Heart left ventricle (tissue), 13 donors: Measurements from ENCODE around the gene PIAS2.

Experiments used
- POLR2A ChIP-seq, 2 donors: fragments of 450-650 bp; IDR thresholded peaks; one replicate each; pipeline ENCODE4 v1.6.1; 2017; ENCODE audit warnings: antibody characterized with exemption in 2 of 2, mild to moderate bottlenecking in 2 of 2, moderate library complexity in 2 of 2
- TF ChIP-seq, protein P1 (sequence below), 12 donors: fragments of 200-600 bp; sonication (generic) in 4 of 12; IDR thresholded peaks; one replicate each; pipeline versions ENCODE4 v1.5.0 to v1.8.0; 2018 to 2022; ENCODE audit warnings: antibody characterized with exemption in 12 of 12, mild to moderate bottlenecking in 5 of 12
- donor health status: ischemic (EF 13 %, LVEDD 7.1; RV severe dilation, severe dysfunction).
- donor health status: DM: no; HTN: yes; CAD: no.
- donor health status: DM: no; HTN: no; CAD: no.
- donor health status: ischemic (EF 25% LVEDD 6.9; RV normal size, moderate dysfunction).
- donor health status: ischemic (EF 25% LVEDD 5.7; RV mildly dilated, moderate dysfunction).
- donor health status: ischemic (EF 35%, LVEDD 5.7; RV mildly dilated, moderate dysfunction).
- donor health status: nonischemic (EF 11% LVEDD 7.7; RV severe dilation, severe dysfunction).
- donor health status: DM: yes; HTN: yes; CAD: no.
- donor health status: PGD.
- donor health status: ischemic (EF 29% LVEDD 5.4; RV normal size, mild dysfunction).
- donor health status: nonischemic (EF 23%, LVEDD 6.1; RV moderate dilation, normal function).

GRCh38 chr18:46789088-46789487 is 128.2 kb downstream of the PIAS2 start:
- TF ChIP-seq, protein P1, sequence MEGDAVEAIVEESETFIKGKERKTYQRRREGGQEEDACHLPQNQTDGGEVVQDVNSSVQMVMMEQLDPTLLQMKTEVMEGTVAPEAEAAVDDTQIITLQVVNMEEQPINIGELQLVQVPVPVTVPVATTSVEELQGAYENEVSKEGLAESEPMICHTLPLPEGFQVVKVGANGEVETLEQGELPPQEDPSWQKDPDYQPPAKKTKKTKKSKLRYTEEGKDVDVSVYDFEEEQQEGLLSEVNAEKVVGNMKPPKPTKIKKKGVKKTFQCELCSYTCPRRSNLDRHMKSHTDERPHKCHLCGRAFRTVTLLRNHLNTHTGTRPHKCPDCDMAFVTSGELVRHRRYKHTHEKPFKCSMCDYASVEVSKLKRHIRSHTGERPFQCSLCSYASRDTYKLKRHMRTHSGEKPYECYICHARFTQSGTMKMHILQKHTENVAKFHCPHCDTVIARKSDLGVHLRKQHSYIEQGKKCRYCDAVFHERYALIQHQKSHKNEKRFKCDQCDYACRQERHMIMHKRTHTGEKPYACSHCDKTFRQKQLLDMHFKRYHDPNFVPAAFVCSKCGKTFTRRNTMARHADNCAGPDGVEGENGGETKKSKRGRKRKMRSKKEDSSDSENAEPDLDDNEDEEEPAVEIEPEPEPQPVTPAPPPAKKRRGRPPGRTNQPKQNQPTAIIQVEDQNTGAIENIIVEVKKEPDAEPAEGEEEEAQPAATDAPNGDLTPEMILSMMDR (IDR thresholded peaks at IDR 0.05), result no peak
- TF ChIP-seq POLR2A (IDR thresholded peaks at IDR 0.05), result no peak
